T-helper 9 cell (primary cell): ENCODE data around the gene SH3BGRL2.

Experiments
- DNase-seq: peaks from one replicate; pipeline ENCODE4 v3.0.0-alpha.2; 2020
- total RNA-seq, 2 donors: gene quantifications; one replicate each; lab custom pipeline; 2026; lab: John Stamatoyannopoulos, UW

The SH3BGRL2 gene
- total RNA-seq = 0.97 to 5.2 reads per million in 2 donors

GRCh38 chr6:79630883-79631692 lies at the start of gene SH3BGRL2:
TSS of gene SH3BGRL2 (plus strand) at chr6:79631329. CDS start at chr6:79631462, 133 bp downstream.
- DNase-seq = no peak

- DNase-seq = no peak
Observed at GRCh38 chr6:79584332-79584731, 46.8 kb upstream of the SH3BGRL2 start.

GRCh38 chr6:79586548-79586947 lies 44.6 kb upstream of the SH3BGRL2 start:
- no peak for DNase-seq

- DNase-seq = no peak
Observed at GRCh38 chr6:79589701-79590100, 41.4 kb upstream of the SH3BGRL2 start.

GRCh38 chr6:79597155-79597554 lies 34.0 kb upstream of the SH3BGRL2 start:
- no peak for DNase-seq

DNA sequence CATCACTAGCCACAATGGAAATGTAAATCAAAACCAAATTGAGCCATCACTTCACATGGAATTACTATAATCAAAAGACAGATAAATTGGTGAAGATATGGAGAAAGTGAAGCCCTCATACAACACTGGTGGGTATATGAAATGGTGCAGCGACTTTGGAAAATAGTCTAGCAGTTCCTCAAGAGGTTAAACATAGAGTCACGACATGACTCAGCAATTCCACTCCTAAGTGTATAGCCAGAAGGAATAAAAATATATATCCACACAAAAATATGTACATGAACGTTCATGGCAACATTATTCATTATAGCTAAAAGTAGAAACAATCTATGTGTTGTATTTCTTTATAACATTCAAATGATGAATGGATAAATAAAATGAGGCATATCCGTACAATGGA lies 33.1 kb upstream of the SH3BGRL2 start:
- DNase-seq = no peak

DNA sequence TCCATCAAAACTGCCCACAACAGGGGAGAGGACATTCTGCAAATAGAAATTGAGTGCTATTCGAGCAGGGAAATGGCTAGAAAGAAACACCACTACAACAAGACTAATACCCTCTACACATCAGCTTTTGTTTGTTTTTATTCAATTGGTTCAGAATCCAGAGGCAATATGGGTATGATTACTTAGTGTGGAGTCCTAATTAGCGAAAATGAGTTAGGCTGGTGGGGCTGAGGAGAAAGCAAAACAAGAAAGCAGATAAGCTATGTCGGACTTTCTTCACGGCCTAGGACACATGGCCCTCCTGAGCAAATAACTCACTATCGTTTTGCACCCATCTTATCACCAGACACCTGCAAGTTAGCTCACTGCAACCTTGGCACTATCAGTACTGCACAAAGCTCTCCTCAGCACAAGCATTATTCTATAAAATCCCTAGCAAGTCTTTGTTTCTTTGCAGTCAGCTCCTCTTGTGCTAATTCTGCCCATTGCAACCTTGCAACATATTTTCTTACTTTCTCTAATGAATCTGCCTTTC lies 31.3 kb upstream of the SH3BGRL2 start:
- no peak for DNase-seq

DNA sequence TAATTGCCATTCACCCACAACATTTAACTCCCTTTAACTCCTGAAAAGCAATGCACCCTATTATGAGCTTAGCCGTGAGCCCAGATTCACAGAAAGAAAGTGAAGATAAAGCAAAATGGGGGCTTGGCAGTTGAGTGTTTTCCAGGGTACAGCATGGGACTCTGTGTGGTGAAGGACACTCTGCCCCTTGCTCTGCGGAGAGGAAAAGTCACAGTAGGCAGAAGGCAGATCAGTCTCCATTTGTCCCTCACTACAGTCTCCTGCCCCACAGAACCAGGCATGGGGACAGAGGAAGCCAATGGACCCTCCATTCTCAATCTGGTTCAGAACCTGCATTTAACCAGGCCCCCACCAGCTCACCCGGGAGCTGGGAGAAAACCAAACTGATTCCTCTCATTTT lies 30.8 kb upstream of the SH3BGRL2 start:
- no peak for DNase-seq

DNA sequence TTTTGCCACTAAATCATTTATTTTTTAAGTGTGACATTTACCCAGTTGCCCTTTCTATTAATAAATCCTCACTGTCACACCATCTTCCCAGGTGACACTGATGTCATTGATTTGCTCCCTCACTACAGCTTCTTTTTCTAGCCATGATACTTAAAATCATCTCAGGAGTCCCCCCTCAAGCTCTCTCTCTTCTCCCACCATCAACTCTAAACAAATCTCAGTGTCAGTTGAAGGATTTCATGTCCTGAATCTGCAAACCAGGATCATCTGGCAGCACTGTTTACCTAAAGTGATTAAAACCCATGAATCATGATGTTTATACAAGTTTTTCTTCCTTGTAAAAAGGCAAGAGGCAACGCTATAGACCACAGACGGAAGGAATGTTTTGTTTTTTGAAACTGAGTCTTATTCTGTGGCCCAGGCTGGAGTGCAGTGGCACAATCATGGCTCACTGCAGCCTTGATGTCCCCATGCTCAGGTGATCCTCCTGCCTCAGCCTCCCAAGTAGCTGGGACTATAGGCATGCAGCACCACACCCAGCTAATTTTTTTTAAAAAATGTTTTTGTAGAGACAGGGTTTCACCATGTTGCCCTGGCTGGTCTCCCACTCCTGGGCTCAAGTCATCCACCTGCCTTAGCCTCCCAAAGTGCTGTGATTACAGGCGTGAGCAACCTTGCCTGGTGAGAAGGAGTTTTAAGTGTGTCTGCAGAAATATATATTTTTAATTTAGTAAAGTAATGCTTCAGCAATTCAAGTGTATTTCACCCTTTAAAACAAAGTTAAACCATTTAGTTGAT lies 30.1 kb upstream of the SH3BGRL2 start:
- no peak for DNase-seq

GRCh38 chr6:79602859-79603258 lies 28.3 kb upstream of the SH3BGRL2 start:
- no peak for DNase-seq

GRCh38 chr6:79604583-79605037 lies 26.5 kb upstream of the SH3BGRL2 start:
- DNase-seq = no peak

DNA sequence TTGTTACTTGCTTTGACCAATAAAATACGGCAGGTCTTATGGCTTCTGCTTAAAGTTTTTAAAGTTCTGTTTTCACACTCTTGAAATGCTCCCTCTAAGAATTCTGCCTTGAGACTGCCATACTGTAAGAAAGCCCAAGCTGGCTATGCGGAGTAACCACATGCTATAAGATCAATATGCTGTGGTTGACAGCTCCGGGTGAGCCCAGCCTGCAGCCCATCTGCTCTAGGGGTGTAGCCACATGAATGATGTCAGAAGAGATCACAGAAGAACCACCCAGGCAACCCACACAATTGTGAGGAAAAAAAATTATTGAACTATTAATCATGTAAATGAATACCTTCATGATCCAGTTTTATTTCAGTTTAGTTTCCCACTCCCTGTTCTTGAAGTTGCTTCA lies 26.1 kb upstream of the SH3BGRL2 start:
- DNase-seq = no peak

DNA sequence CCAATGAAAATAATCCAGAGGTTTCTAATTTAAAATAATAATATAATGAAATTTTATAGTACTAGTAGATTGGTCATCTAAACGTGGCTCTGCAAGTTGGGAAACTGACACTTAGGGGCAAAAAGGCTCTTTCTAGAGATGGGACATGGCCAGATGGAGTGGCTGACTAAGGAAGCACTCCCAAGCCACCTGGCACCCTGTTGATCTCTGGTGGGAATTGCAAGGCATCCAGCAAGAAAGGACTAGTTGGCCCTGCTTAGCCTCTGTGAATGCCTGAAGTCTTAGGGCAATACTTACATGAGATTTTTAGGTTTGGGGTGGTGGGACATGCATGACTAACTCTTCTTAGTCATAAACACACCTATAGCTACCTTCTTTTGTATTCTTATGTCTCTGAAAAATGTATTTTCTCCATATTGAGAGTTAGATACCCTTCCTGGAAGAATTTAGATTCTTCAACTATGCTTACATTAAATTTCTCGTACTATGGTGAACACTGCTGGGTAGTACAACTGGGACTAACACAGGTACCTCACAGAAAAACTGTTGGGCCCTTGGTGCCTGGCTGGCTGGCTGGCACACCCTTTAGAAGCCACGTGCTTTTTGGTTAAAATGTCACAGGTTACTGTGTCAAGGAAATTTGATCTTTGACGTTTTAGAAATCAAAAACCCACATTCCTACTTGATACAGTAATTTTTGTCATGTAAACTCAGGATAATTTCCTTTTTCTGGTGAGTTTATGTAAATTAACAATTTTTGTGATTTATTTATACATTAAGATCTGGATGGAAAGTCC lies 25.0 kb upstream of the SH3BGRL2 start:
- no peak for DNase-seq

DNA sequence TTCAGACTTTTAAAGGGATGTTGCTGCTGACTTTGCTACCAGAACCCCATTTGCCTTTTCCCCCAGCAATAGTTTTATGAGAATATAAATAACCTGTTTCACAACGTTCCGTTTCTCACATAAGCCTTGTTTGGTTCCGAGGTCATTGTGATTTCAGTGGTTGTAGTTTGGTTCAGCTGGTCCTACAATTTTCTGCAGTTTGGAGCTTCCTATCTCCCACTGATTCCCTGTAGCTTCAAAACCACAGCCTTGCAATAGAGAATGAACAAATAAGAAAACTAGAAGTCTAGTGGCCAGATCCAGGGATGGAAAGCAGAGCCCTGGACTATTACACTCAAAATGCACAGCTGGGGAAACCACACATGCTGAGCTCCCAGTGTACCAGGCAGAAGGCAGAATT lies 24.1 kb upstream of the SH3BGRL2 start:
- DNase-seq = no peak

GRCh38 chr6:79608334-79609224 lies 22.6 kb upstream of the SH3BGRL2 start:
- DNase-seq = no peak

- DNase-seq = no peak
Observed at GRCh38 chr6:79609225-79609595, 21.9 kb upstream of the SH3BGRL2 start.

- no peak for DNase-seq
Observed at GRCh38 chr6:79610306-79611009, 20.7 kb upstream of the SH3BGRL2 start.

DNA sequence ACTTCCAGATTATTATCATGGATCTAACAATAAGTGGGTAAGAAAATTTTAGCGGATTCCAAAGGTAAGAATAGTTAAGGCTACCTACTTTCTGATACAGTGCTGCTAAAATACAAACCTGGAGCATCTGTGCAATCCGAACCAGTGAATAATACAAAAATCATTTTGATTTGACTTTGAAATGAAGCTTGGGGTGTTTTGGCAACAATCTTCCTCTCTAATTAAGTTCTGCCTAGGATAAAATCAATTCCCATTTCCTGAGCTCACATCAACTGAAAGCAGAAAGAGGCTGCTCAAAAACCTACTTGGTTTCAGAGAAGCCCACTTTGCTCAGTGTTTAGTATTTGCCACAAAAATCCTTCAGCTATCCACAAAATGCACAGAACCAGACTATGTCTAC lies 18.7 kb upstream of the SH3BGRL2 start:
- DNase-seq = no peak

DNA sequence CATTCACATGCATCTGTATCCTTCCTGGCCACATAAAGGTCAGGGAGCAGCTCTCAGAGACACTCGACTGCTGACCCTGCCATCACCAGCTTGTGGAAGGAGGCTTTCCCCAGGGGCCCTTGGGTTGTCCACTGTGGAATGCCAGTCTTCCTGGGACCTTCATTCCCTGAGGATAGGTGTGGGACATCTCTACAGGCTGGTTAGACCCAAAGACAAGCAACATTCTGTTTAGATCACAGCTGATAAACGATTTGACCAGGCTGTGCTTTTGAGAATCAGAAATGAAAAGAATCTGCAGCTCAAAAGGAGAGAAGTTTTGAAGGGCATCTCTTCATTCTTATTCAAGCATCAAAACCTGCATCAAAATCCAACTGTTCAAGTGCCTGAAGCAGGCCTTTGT lies 18.2 kb upstream of the SH3BGRL2 start:
- DNase-seq = no peak

DNA sequence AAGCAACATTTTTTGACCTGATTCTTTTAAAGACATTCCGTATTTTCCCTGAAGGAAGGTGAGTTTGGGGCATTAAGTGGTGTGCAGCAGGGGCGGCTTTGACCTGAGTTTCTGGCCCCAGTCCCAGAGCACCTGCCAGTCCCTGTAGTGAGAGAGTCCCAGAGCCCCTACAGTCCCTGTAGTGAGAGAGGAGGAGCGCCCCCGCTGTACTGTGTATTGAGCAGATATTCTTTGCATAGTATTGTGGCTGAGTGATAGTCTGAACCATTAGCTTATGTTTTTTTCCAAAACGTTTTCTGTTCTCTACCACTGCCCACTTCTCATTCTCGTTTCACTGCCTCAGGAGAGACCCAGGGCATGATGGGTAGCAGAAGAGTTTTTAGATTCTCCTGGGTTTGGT lies 17.2 kb upstream of the SH3BGRL2 start:
- no peak for DNase-seq
